Erythroblast (primary cell): ENCODE results near the gene MPO.

Source experiments
- GATA1 ChIP-seq: IDR thresholded peaks from 2 replicates; pipeline ENCODE4 v1.6.1; 2011; ENCODE audit warnings: low read depth, mild to moderate bottlenecking, control low read depth, low read length, moderate library complexity
- POLR2A ChIP-seq: IDR thresholded peaks from 2 replicates; pipeline ENCODE4 v1.6.1; 2011; ENCODE audit warnings: mild to moderate bottlenecking, low read length

DNA sequence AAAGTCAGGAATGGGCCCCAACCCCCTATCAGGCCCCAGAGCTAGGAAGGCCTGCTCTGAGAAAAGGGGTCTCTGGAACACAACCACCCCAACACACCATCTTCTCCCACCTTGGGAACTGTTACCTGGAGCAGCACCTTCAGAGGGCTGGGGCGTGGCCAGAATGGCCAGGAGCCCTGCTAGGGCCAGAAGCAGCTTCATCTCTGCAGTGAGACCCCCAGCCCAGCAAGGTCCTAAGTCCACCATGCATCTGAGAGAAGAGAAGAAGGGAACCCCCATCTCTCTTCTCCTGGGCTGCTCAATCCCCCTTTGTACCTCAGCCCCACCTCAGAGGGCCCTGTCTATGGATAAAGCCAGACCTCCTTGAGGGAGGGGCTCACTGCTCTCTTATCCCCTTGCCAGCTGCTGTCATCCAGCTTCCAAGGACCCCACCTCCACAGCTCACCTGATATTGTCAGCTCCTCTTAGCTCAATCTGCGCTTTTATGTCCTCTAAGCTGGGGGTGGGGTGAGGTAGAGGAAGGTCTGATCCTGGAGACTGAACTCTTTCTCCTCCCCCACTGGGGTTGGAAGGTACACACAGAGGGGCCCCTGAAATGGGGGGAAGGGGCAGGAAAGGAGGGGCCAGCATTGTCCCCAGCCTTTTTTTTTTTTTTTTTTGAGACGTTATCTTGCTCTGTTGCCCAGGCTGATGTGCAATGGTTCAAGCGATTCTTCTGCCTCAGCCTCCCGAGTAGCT, at the start of gene MPO:
- TF ChIP-seq POLR2A: no peak
- no peak for TF ChIP-seq GATA1
